MM.1S (cell line): ENCODE data around the gene MRGPRG.

Experiments
- CTCF ChIP-seq: fragments of 300-600 bp; sonication (generic); IDR thresholded peaks from 2 replicates; pipeline ENCODE4 v1.5.1; 2016; ENCODE audit warnings: antibody characterized with exemption, low read length, mixed read lengths
- EZH2 ChIP-seq: fragments of 300-600 bp; sonication (generic); optimal IDR thresholded peaks from 2 replicates; pipeline ENCODE3; 2017; ENCODE audit warnings: low read depth, mild to moderate bottlenecking, antibody characterized with exemption, low read length, mixed read lengths

- TF ChIP-seq CTCF, result no peak
- no peak for TF ChIP-seq EZH2
These were observed 25.9 kb downstream of the MRGPRG start for GRCh38 chr11:3192511-3193372.
